ENCODE results near the gene UFSP1.
A peak's percentile ranks its signal among the peaks of the same experiment; 100 is the strongest.

UFSP1 gene

DNA sequence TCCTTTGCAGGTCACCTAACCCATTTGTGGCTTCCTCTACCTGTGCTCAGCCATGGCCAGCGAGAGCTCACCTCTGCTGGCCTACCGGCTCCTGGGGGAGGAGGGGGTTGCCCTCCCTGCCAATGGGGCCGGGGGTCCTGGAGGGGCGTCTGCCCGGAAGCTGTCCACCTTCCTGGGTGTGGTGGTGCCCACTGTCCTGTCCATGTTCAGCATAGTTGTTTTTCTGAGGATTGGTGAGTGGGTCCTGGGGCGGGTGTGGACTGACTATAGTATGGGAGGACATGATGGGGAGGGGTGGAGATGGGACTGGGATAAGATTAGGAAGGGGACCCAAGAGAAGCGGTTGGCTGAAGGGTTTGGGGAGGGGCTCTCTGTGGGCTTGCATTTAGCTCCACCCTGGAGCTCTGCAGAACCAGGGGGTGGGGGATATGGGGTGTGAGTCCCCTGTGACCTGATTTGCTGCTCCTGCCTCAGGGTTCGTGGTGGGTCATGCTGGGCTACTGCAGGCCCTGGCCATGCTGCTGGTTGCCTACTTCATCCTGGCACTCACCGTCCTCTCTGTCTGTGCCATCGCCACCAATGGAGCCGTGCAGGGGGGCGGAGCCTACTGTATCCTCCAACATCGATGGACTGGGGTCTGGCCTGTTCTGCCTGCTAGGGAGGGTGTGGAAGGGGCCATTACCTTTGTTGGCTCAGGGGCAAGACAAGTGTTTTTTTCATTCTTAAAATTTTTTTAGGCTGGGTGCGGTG, 35.2 kb downstream of the UFSP1 start:
- H3F3A ChIP-seq (ENCODE audit: insufficient read depth, low read length), result no peaks in the 10 kb centered on the region
- no peaks in the 10 kb centered on the region for H3K4me1 ChIP-seq (ENCODE audit: low read length)
- DNase-seq, result no peak
- no peak overlapping the region for H3K27ac ChIP-seq (ENCODE audit: low read length)
- H2AFZ ChIP-seq (ENCODE audit: low read length), result no peak overlapping the region
- H3K4me2 ChIP-seq (ENCODE audit: low read depth, low read length), result no peak overlapping the region
- peaks cover 10% of the 10 kb centered on the region for H3K79me2 ChIP-seq (ENCODE audit: low read length)
- H3K4me3 ChIP-seq (ENCODE audit: low read length), result no peak overlapping the region
- TF ChIP-seq EZH2 (optimal IDR thresholded peaks at IDR 0.05; ENCODE audit: low read depth, low read length), result no peak
- no peak for TF ChIP-seq EZH2phosphoT487 (IDR thresholded peaks at IDR 0.05; ENCODE audit: low read length)
- TF ChIP-seq, protein P1, sequence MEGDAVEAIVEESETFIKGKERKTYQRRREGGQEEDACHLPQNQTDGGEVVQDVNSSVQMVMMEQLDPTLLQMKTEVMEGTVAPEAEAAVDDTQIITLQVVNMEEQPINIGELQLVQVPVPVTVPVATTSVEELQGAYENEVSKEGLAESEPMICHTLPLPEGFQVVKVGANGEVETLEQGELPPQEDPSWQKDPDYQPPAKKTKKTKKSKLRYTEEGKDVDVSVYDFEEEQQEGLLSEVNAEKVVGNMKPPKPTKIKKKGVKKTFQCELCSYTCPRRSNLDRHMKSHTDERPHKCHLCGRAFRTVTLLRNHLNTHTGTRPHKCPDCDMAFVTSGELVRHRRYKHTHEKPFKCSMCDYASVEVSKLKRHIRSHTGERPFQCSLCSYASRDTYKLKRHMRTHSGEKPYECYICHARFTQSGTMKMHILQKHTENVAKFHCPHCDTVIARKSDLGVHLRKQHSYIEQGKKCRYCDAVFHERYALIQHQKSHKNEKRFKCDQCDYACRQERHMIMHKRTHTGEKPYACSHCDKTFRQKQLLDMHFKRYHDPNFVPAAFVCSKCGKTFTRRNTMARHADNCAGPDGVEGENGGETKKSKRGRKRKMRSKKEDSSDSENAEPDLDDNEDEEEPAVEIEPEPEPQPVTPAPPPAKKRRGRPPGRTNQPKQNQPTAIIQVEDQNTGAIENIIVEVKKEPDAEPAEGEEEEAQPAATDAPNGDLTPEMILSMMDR (IDR thresholded peaks at IDR 0.05; ENCODE audit: low read length), result no peak
- no peaks in the 10 kb centered on the region for H3K27me3 ChIP-seq (replicated peaks; ENCODE audit: insufficient read depth, low read length)
- H3K36me3 ChIP-seq (replicated peaks; ENCODE audit: insufficient read depth, low read length), result no peaks in the 10 kb centered on the region
- no peaks in the 10 kb centered on the region for H4K20me1 ChIP-seq (ENCODE audit: insufficient read depth, low read length)
- no peak overlapping the region for H3K9ac ChIP-seq (ENCODE audit: low read length)
- H3K9me2 ChIP-seq (replicated peaks; ENCODE audit: insufficient read depth, low read length), result no peaks in the 10 kb centered on the region
- H3K9me3 ChIP-seq (replicated peaks; ENCODE audit: insufficient read depth, low read length), result no peaks in the 10 kb centered on the region

GRCh38 chr7:100852048-100852872, 37.3 kb downstream of the UFSP1 start, which contains the start of gene SLC12A9:
Gene SLC12A9, plus strand, starts transcription at chr7:100852713. Its CDS starts 1,485 bp downstream, at chr7:100854198.
- Histone ChIP-seq H3K9me2 (replicated peaks; ENCODE audit: insufficient read depth, low read length) (no peaks in the 10 kb centered on the region), H4K20me1 (ENCODE audit: insufficient read depth, low read length) (no peaks in the 10 kb centered on the region), H3K4me2 (ENCODE audit: low read depth, low read length) (peak within 1 kb of the TSS; percentile 87), H3K9ac (ENCODE audit: low read length) (peak within 1 kb of the TSS; percentile 71), H3K27ac (ENCODE audit: low read length) (peak within 1 kb of the TSS; percentile 21; the same call in 1 of the 2 replicates), H3F3A (ENCODE audit: insufficient read depth, low read length) (no peaks in the 10 kb centered on the region), H3K4me1 (ENCODE audit: low read length) (no peaks in the 10 kb centered on the region), H3K36me3 (replicated peaks; ENCODE audit: insufficient read depth, low read length) (no peaks in the 10 kb centered on the region), H2AFZ (ENCODE audit: low read length) (peak within 1 kb of the TSS; percentile 87), H3K9me3 (replicated peaks; ENCODE audit: insufficient read depth, low read length) (no peaks in the 10 kb centered on the region), H3K27me3 (replicated peaks; ENCODE audit: insufficient read depth, low read length) (no peaks in the 10 kb centered on the region), H3K79me2 (ENCODE audit: low read length) (peaks cover 10% of the 10 kb centered on the region), H3K4me3 (ENCODE audit: low read length) (peak within 1 kb of the TSS; percentile 86)
- TF ChIP-seq EZH2phosphoT487 (IDR thresholded peaks at IDR 0.05; ENCODE audit: low read length), result no peak
- TF ChIP-seq, protein P1 (IDR thresholded peaks at IDR 0.05; ENCODE audit: low read length), result peak; percentile 93
- DNase-seq, result peak; percentile 90

DNA sequence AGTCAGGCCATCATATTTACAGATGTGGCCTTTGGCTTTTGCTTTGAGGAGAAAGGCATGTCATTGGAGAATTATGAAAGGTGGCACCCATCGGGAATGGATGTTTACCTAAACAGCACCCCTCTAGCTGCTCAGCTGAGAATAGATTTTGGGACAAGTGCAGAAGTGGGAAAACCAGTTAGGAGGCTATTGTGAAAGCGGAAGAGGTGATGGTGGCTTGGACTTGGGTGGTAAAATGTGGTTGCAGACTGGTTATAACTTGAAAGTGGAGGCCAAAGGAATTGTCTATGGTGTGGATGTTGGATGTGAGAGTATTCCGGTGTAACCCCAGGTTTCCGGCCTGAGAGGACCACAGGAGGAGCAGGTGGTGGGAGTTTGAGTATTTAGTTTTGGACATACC, 42.2 kb downstream of the UFSP1 start:
- H3K9me2 ChIP-seq (replicated peaks; ENCODE audit: insufficient read depth, low read length), result no peaks in the 10 kb centered on the region
- no peaks in the 10 kb centered on the region for H3K9me3 ChIP-seq (replicated peaks; ENCODE audit: insufficient read depth, low read length)
- no peak overlapping the region for H3K4me3 ChIP-seq (ENCODE audit: low read length)
- no peaks in the 10 kb centered on the region for H3K79me2 ChIP-seq (ENCODE audit: low read length)
- no peak overlapping the region for H3K9ac ChIP-seq (ENCODE audit: low read length)
- DNase-seq, result no peak
- TF ChIP-seq, protein P1 (IDR thresholded peaks at IDR 0.05; ENCODE audit: low read length), result no peak
- no peak for TF ChIP-seq EZH2 (optimal IDR thresholded peaks at IDR 0.05; ENCODE audit: low read depth, low read length)
- no peak for TF ChIP-seq EZH2phosphoT487 (IDR thresholded peaks at IDR 0.05; ENCODE audit: low read length)
- H3K4me2 ChIP-seq (ENCODE audit: low read depth, low read length), result no peak overlapping the region
- H3K4me1 ChIP-seq (ENCODE audit: low read length), result no peaks in the 10 kb centered on the region
- H4K20me1 ChIP-seq (ENCODE audit: insufficient read depth, low read length), result no peaks in the 10 kb centered on the region
- no peak overlapping the region for H3K27ac ChIP-seq (ENCODE audit: low read length)
- H2AFZ ChIP-seq (ENCODE audit: low read length), result no peak overlapping the region
- no peaks in the 10 kb centered on the region for H3K27me3 ChIP-seq (replicated peaks; ENCODE audit: insufficient read depth, low read length)
- no peaks in the 10 kb centered on the region for H3F3A ChIP-seq (ENCODE audit: insufficient read depth, low read length)
- no peaks in the 10 kb centered on the region for H3K36me3 ChIP-seq (replicated peaks; ENCODE audit: insufficient read depth, low read length)
